GM10248 (cell line): ENCODE measurements around the gene TAS2R4.
"Not testable (repeated sequence)": the region's sequence is repeated elsewhere in the genome, so short reads cannot be mapped to it uniquely, and the experiment has no call there.

ENCODE experiments used
- CTCF ChIA-PET: fragments of 300-600 bp; sonication (Branson Sonifier 250); formaldehyde crosslinking; extraction: SDS; loops from one replicate; lab custom pipeline; 2021; ENCODE audit warnings: antibody characterized with exemption; lab: Yijun Ruan, JAX
- POLR2A ChIA-PET: fragments of 350-650 bp; sonication (Branson Sonifier 250); formaldehyde crosslinking; extraction: SDS; loops from one replicate; lab custom pipeline; 2020; ENCODE audit warnings: antibody characterized with exemption; lab: Yijun Ruan, JAX
- DNase-seq: peaks from one replicate; pipeline ENCODE4 v3.0.0; 2012; ENCODE audit errors: extremely low spot score
- TF ChIP-seq, protein P1 (sequence below): IDR thresholded peaks from 2 replicates; pipeline ENCODE4 v1.5.1; 2012; ENCODE audit warnings: mild to moderate bottlenecking, low read depth; ENCODE audit errors: extremely low read depth, missing control alignments, control extremely low read depth

TAS2R4 gene

DNA sequence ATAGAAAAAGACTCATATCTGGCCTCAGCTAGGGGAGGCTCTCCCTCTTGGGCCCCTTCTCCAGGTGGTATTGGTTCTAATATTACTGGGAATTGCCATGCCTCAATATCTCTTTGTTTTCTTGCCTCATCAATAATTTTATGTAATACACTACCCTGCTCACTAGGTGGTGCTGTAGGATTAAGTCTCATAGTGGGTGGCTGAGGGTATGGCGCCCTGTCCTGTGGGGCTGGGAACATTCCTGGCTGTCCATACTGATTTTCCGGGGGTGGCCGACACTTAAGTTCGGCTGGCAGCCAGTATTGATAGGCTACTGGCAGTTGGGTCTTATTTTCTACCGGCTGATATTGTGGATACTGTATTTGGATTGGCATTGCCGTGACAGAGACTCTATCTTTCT lies 21.5 kb upstream of the TAS2R4 start:
- TF ChIP-seq, protein P1, sequence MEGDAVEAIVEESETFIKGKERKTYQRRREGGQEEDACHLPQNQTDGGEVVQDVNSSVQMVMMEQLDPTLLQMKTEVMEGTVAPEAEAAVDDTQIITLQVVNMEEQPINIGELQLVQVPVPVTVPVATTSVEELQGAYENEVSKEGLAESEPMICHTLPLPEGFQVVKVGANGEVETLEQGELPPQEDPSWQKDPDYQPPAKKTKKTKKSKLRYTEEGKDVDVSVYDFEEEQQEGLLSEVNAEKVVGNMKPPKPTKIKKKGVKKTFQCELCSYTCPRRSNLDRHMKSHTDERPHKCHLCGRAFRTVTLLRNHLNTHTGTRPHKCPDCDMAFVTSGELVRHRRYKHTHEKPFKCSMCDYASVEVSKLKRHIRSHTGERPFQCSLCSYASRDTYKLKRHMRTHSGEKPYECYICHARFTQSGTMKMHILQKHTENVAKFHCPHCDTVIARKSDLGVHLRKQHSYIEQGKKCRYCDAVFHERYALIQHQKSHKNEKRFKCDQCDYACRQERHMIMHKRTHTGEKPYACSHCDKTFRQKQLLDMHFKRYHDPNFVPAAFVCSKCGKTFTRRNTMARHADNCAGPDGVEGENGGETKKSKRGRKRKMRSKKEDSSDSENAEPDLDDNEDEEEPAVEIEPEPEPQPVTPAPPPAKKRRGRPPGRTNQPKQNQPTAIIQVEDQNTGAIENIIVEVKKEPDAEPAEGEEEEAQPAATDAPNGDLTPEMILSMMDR, result peak; percentile 35
- DNase-seq, result no peak
- ChIA-PET CTCF (interaction anchor here (1.0 to 1.5 kb wide), 2 partner anchors 17 to 31 kb away, joined by 4 to 7 read pairs; partner anchors contain the start of gene SSBP1), POLR2A (no interaction called here)

DNA sequence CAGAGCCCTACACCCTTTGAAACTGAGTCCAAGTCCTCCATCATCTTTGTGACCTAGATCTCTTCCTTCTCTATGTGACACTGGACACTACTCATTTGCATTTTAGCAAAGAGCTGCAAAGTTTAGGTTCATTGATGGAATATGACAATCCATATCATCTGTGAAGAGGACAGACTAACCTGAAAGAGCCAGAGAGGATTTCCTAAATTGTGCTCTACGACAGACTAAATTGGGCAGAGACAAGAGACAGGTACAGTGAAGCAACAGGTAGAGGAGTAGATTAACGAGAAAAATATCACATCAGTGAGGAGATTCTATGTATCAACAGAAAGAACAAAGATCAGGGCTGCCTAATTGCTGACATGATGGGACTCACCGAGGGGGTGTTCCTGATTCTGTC lies 12.7 kb upstream of the TAS2R4 start, which contains the start of gene TAS2R3:
TSS of gene TAS2R3 (plus strand) at position 301 of the 400 bp plus-strand sequence. CDS start at position 363, 62 bp downstream.
- TF ChIP-seq, protein P1, result no peak
- ChIA-PET CTCF (interaction anchor here (1.3 kb wide), 1 partner anchor 22 kb away, joined by 4 read pairs; no protein-coding TSS in a partner anchor), POLR2A (no interaction called here)
- DNase-seq, result no peak

DNA sequence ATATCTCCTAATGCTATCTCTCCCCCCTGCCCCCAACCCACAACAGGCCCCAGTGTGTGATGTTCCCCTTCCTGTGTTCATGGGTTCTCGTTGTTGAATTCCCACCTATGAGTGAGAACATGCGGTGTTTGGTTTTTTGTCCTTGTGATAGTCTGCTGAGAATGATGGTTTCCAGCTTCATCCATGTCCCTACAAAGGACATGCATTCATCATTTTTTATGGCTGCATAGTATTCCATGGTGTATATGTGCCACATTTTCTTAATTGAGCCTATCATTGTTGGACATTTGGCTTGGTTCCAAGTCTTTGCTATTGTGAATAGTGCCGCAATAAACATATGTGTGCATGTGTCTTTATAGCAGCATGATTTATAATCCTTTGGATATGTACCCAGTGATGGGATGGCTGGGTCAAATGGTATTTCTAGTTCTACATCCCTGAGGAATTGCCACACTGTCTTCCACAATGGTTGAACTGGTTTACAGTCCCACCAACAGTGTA lies 6.3 kb upstream of the TAS2R4 start:
- DNase-seq, POLR2A ChIA-PET: not testable (repeated sequence)
- CTCF ChIA-PET, result interaction anchor here (1.3 kb wide), 1 partner anchor 14 kb away, joined by 4 read pairs; no protein-coding TSS in a partner anchor

DNA sequence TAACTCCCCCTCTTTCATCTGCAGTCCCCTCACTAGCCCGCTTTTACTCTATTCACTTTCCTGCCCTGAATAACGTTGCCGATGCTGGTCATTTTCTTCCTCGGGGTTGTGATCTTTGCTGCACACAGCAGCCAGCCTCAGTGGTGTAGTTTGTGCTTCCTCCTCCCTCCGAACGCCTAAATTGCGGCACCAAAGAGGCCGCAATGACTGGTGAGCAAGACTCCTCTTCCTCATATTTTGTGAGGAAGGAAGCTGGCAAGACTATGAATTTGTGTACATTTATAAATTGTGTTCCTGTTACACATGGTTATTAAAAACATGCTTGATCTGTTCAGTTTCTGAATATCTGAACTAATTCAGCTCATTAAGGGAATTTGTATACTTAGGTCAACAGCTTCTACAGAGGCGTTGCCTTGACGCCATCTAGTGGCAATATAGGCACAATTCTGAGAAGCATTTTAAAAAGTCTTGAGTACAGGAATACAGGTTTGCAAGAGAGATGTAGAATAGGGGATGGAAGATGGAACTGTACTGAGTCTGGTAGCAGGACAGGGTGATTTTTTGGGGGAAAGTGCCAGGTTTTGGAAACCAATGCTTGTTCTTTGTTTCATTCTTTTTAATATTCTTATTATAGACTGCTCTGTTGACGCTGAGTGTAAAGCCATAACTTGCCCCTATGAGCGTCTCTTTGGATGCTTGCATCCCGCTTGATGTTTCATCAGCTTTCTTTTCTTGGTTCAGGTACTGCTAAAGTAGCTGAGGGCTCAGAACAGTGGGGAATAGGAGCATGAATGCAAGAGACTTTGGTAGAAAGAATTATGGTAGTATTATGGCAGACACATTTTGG lies 9.5 kb downstream of the TAS2R4 start:
- ChIA-PET POLR2A (no interaction called here), CTCF (interaction anchor here (0.6 to 5.4 kb wide), 41 partner anchors 9 to 378 kb away, joined by 3 to 68 read pairs (median 4); partner anchors contain the start of genes SSBP1, TAS2R3 and TAS2R4)
- DNase-seq, result peak; percentile 62
- TF ChIP-seq, protein P1, result peak; percentile 85

DNA sequence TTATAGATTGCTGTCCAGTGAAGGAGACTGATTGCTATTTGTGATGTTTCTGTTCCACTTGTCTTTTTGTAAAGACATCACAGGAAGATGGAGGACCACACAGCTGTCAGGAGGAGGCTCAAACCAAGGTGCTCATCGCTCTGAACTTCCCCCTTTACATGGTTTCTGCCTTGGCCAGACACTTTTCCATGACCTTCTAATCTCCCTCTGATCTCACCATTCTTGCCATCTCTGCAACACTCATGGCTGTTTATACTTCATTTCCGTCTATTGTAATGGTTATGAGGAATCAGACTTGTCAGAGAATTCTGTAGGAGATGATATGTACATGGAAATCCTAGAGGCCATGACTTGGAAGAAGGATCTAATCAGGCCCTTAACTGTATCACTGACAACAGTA lies 11.8 kb downstream of the TAS2R4 start:
- TF ChIP-seq, protein P1, result no peak
- ChIA-PET POLR2A (no interaction called here), CTCF (interaction anchor here (1.2 to 1.5 kb wide), 3 partner anchors 8 to 1270 kb away, joined by 3 read pairs; partner anchors contain the start of gene SSBP1)
- no peak for DNase-seq

DNA sequence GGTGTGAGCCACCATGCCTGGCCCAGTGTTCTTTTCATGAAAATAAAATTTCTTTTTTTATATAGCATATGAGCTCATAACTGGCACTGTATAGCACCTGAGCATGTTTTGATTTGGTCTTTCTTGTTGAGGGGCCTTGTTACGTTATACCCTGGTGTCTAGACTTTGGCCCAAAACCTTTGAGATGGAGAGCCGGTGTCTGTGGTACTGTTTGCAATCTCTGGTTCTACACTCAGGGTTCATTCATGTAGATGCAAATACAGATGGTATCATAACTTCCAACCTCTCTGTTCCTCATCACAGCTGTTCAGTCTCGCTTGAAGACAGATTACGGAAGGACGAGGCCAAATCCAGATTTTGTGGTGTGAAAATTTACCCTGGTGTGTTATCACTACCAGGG lies 13.4 kb downstream of the TAS2R4 start, which contains the start of gene TAS2R5:
TSS of gene TAS2R5 (plus strand) at position 301 of the 400 bp plus-strand sequence. CDS start 145 bp downstream, outside the sequence.
- ChIA-PET CTCF (interaction anchor here (1.2 to 2.7 kb wide), 2 partner anchors 136 to 140 kb away, joined by 3 to 7 read pairs; no protein-coding TSS in a partner anchor), POLR2A (interaction anchor here (0.6 kb wide), 1 partner anchor 89 kb away, joined by 3 read pairs; no protein-coding TSS in a partner anchor)
- DNase-seq, result no peak
- TF ChIP-seq, protein P1, result no peak

DNA sequence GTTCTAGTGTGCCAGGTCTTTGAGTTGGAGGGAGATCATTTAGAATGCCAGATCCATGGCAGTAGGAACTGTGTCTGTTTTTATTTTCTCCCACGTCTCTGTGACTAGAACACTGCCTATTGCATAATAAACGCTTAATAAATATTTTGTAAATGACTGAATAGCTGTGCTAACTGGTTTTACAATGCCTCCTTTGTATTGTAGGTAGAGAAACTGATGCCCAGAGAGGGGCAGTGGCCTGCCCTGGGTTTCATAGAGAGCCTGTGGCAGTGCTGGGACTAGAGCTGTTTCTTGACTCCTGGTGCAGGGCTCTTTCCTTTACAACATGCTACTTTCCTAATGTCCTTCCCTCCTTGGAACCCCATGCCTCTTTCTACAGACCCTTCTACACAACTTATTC lies 16.1 kb downstream of the TAS2R4 start:
- TF ChIP-seq, protein P1, result no peak
- ChIA-PET POLR2A (no interaction called here), CTCF (no interaction called here)
- DNase-seq, result no peak
